HG03159 (cell line): ENCODE results near the gene RNF34.

Source experiments
- ATAC-seq: cut with Tn5 transposase; IDR thresholded peaks from one replicate; pipeline ENCODE4 v1.9.1; 2021; ENCODE audit warnings: mild to moderate bottlenecking, moderate library complexity; ENCODE audit not compliant: unreplicated experiment

The RNF34 gene

GRCh38 chr12:121436706-121437105, 36.8 kb downstream of the RNF34 start:
- ATAC-seq, result no peak

GRCh38 chr12:121438905-121439304, 39.0 kb downstream of the RNF34 start:
- ATAC-seq, result no peak

- no peak for ATAC-seq
Measured at GRCh38 chr12:121439715-121440114, 39.8 kb downstream of the RNF34 start.

- ATAC-seq, result no peak
Measured at GRCh38 chr12:121440768-121441167, 40.9 kb downstream of the RNF34 start.

GRCh38 chr12:121441555-121441954, 41.6 kb downstream of the RNF34 start:
- ATAC-seq, result no peak

GRCh38 chr12:121442028-121442948, 42.4 kb downstream of the RNF34 start:
- ATAC-seq, result no peak

- no peak for ATAC-seq
Measured at GRCh38 chr12:121443193-121443870, 43.4 kb downstream of the RNF34 start.

- ATAC-seq, result no peak
Measured at GRCh38 chr12:121443911-121444841, 44.3 kb downstream of the RNF34 start.

- ATAC-seq, result no peak
Measured at GRCh38 chr12:121444842-121445202, 44.9 kb downstream of the RNF34 start.

- ATAC-seq, result no peak
Measured at GRCh38 chr12:121446750-121447149, 46.8 kb downstream of the RNF34 start.

- no peak for ATAC-seq
Measured at GRCh38 chr12:121448771-121449315, 48.9 kb downstream of the RNF34 start.

- ATAC-seq, result no peak
Measured at GRCh38 chr12:121451961-121452339, 52.0 kb downstream of the RNF34 start.

- no peak for ATAC-seq
Measured at GRCh38 chr12:121452340-121452984, 52.5 kb downstream of the RNF34 start.

GRCh38 chr12:121452985-121453360, 53.1 kb downstream of the RNF34 start:
- no peak for ATAC-seq

- ATAC-seq, result no peak
Measured at GRCh38 chr12:121453629-121454028, 53.7 kb downstream of the RNF34 start.

- ATAC-seq, result no peak
Measured at GRCh38 chr12:121454921-121455320, 55.0 kb downstream of the RNF34 start.

GRCh38 chr12:121455766-121456420, 56.0 kb downstream of the RNF34 start:
- ATAC-seq, result no peak

- no peak for ATAC-seq
Measured at GRCh38 chr12:121456551-121456950, 56.6 kb downstream of the RNF34 start.

- no peak for ATAC-seq
Measured at GRCh38 chr12:121461048-121461447, 61.1 kb downstream of the RNF34 start.

- no peak for ATAC-seq
Measured at GRCh38 chr12:121464331-121464730, 64.4 kb downstream of the RNF34 start.
